Tibial nerve (tissue), 4 donors: Measurements from ENCODE around the gene RABL3.

Experiments used
- CTCF ChIP-seq, 5 experiments: fragments of 200-600 bp in 3 of 5; fragments of 450-650 bp in 2 of 5; sonication (generic) in 3 of 5; IDR thresholded peaks; one replicate each; pipeline ENCODE4 v1.5.1; 2016 to 2019; ENCODE audit warnings: antibody characterized with exemption in 5 of 5, mild to moderate bottlenecking in 3 of 5, moderate library complexity in 2 of 5
- EP300 ChIP-seq, 2 donors: sonication (generic); formaldehyde crosslinking; IDR thresholded peaks; one replicate each; pipeline ENCODE4 v1.6.1; 2017; ENCODE audit warnings: antibody characterized with exemption in 2 of 2, mild to moderate bottlenecking in 1 of 2
- POLR2A ChIP-seq, 2 donors: fragments of 450-650 bp; IDR thresholded peaks; one replicate each; pipeline ENCODE4 v1.6.1; 2017; ENCODE audit warnings: antibody characterized with exemption in 2 of 2, mild to moderate bottlenecking in 2 of 2, moderate library complexity in 2 of 2

GRCh38 chr3:120756061-120756460, 13.7 kb upstream of the RABL3 start:
- TF ChIP-seq CTCF (IDR thresholded peaks at IDR 0.05): no peak
- no peak for TF ChIP-seq POLR2A (IDR thresholded peaks at IDR 0.05)
- no peak for TF ChIP-seq EP300 (IDR thresholded peaks at IDR 0.05)
